WTC11 (cell line): ENCODE results near the gene MAU2. TPM values are rescaled to one million over a fixed set of nuclear protein-coding genes. Genes with fewer than 3 reads are reported as not detected.

Experiments used
- ATAC-seq: fragments of 200-7000 bp; cut with Tn5 transposase; 2 replicates; pipeline ENCODE4 v1.10.0; 2021; ENCODE audit warnings: mild to moderate bottlenecking, moderate library complexity
- CTCF ChIA-PET: fragments of 300-600 bp; sonication (Branson Sonifier 250); formaldehyde crosslinking; loops from one replicate; lab custom pipeline; 2021; ENCODE audit warnings: antibody characterized with exemption; lab: Charles Lee
- POLR2A ChIA-PET: fragments of 350-600 bp; sonication (Branson Sonifier 250); formaldehyde crosslinking; loops from one replicate; lab custom pipeline; 2021; ENCODE audit warnings: antibody characterized with exemption; lab: Charles Lee
- DNase-seq: peaks from one replicate; pipeline ENCODE4 v3.0.0; 2021; ENCODE audit warnings: low spot score
- H3K27ac Mint-ChIP-seq: 2 replicates; pipeline ENCODE4 v1.8.0; 2021; ENCODE audit warnings: mixed read lengths
- H3K27me3 Mint-ChIP-seq: 2 replicates; pipeline ENCODE4 v1.8.0; 2021; ENCODE audit warnings: low read depth, mild to moderate bottlenecking, moderate library complexity, mixed read lengths
- H3K36me3 Mint-ChIP-seq: 2 replicates; pipeline ENCODE4 v1.8.0; 2021; ENCODE audit warnings: mixed read lengths
- H3K4me1 Mint-ChIP-seq: 2 replicates; pipeline ENCODE4 v1.8.0; 2022; ENCODE audit warnings: mixed read lengths
- H3K4me3 Mint-ChIP-seq: 2 replicates; pipeline ENCODE4 v1.8.0; 2021; ENCODE audit warnings: mild to moderate bottlenecking, moderate library complexity, mixed read lengths
- H3K9me3 Mint-ChIP-seq: 2 replicates; pipeline ENCODE4 v1.8.0; 2021; ENCODE audit warnings: mixed read lengths
- ARID4B ChIP-seq: sonication (generic); formaldehyde crosslinking; IDR thresholded peaks from 2 replicates; pipeline ENCODE4 v1.8.0; 2023; ENCODE audit warnings: missing genetic modification reagents, mild to moderate bottlenecking, borderline replicate concordance
- FOXP1 ChIP-seq: sonication (generic); formaldehyde crosslinking; IDR thresholded peaks from 2 replicates; pipeline ENCODE4 v1.8.0; 2022; ENCODE audit warnings: missing genetic modification reagents, mild to moderate bottlenecking, moderate library complexity, borderline replicate concordance
- JAZF1 ChIP-seq: fragments of 250-450 bp; sonication (Bioruptor Pico); IDR thresholded peaks from 2 replicates; pipeline ENCODE4 v1.9.0; 2021; ENCODE audit warnings: moderate library complexity, mild to moderate bottlenecking, inconsistent platforms
- JUN ChIP-seq: sonication (generic); formaldehyde crosslinking; IDR thresholded peaks from 2 replicates; pipeline ENCODE4 v1.8.0; 2023; ENCODE audit warnings: mild to moderate bottlenecking, missing genetic modification reagents
- KAT7 ChIP-seq: sonication (generic); formaldehyde crosslinking; IDR thresholded peaks from 2 replicates; pipeline ENCODE4 v1.8.1; 2023; ENCODE audit warnings: missing genetic modification reagents, mild to moderate bottlenecking, borderline replicate concordance
- MYBL2 ChIP-seq: sonication (generic); formaldehyde crosslinking; IDR thresholded peaks from 2 replicates; pipeline ENCODE4 v1.8.1; 2023; ENCODE audit warnings: mild to moderate bottlenecking, moderate library complexity, missing genetic modification reagents
- NFYB ChIP-seq: sonication (generic); formaldehyde crosslinking; conservative IDR thresholded peaks from 2 replicates; pipeline ENCODE4 v1.8.0; 2022; ENCODE audit warnings: low read depth, missing genetic modification reagents
- PRDM15 ChIP-seq: sonication (generic); formaldehyde crosslinking; IDR thresholded peaks from 2 replicates; pipeline ENCODE4 v1.8.0; 2022; ENCODE audit warnings: missing genetic modification reagents
- SMAD4 ChIP-seq: sonication (generic); formaldehyde crosslinking; IDR thresholded peaks from 2 replicates; pipeline ENCODE4 v1.8.0; 2022; ENCODE audit warnings: mild to moderate bottlenecking, missing genetic modification reagents
- TCF7 ChIP-seq: sonication (generic); formaldehyde crosslinking; IDR thresholded peaks from 2 replicates; pipeline ENCODE4 v1.8.0; 2022; ENCODE audit warnings: mild to moderate bottlenecking, low read depth, missing genetic modification reagents, moderate library complexity
- ZNF219 ChIP-seq: sonication (generic); formaldehyde crosslinking; IDR thresholded peaks from 2 replicates; pipeline ENCODE4 v1.8.0; 2023; ENCODE audit warnings: missing genetic modification reagents, mild to moderate bottlenecking, borderline replicate concordance
- ZNF396 ChIP-seq: fragments of 250-450 bp; sonication (Bioruptor Pico); IDR thresholded peaks from 2 replicates; pipeline ENCODE4 v1.8.0; 2021; ENCODE audit warnings: mild to moderate bottlenecking, moderate library complexity, borderline replicate concordance
- ZNF512 ChIP-seq: sonication (generic); formaldehyde crosslinking; IDR thresholded peaks from 2 replicates; pipeline ENCODE4 v1.8.1; 2022; ENCODE audit warnings: missing genetic modification reagents, borderline replicate concordance
- total RNA-seq: library from RNA; stranded (reverse); gene quantifications from 3 replicates; pipeline ENCODE4 v1.2.3, GENCODE V29; 2021
- TF ChIP-seq, protein P1 (sequence below): sonication (generic); formaldehyde crosslinking; conservative IDR thresholded peaks from 2 replicates; pipeline ENCODE4 v1.8.1; 2022; ENCODE audit warnings: mild to moderate bottlenecking, missing genetic modification reagents
- TF ChIP-seq, protein P2 (sequence below): fragments of 200-600 bp; IDR thresholded peaks from 2 replicates; pipeline ENCODE4 v1.8.0; 2022; ENCODE audit warnings: antibody characterized with exemption
- TF ChIP-seq, protein P3 (sequence below): fragments of 250-450 bp; sonication (Bioruptor Pico); IDR thresholded peaks from 2 replicates; pipeline ENCODE4 v1.9.0; 2021; ENCODE audit warnings: mild to moderate bottlenecking

MAU2 gene
- total RNA-seq, 1 experiment from 2014 or later: 56.8 TPM

DNA sequence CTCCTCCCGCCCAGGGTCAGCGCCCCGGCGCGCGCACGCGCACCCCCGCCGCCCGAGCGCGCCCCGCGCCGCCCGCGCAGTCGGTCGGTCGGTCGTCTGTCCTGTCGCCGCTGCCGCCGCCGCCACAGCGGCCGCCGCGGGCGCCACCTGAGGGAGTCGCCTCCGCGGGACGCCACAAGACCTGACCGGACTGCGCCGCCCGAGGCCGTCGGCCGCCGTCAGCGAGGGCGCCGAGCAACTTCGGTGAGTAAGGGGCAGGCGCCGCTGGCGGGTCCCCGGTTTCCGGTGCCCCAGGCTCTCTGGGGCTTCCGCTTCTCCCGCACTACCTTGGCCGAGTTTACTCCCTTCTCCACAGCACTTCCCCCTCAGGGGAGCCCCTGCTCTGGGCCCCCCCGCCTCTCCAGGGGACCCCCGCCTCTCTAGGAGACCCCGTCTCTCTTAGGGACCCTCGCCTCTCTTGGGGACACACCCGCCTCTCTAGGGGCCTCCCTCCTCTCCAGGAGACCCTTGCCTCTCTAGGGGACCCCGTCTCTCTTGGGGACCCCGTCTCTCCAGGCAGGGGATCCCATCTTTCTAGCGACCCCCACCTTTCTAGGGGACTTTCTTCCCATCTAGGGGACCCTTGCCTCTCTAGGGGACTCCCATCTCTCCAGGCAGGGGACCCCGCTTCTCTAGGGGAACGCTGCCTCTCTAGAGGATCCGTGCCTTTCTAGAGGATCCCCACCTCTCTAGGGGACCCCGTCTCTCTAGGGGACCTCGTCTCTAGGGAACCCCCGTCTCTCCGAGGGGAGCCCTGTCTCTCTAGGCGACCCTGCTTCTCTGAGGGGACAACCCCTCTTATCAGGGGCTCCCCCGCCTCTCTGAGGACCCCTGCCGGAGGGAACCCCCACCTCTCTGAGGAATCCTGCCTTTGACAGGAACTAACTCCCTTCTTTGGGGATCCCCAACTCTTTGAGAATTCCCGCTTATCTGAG is 65.6 kb downstream of the MAU2 start:
- TF ChIP-seq ARID4B (0 out of 2 replicates have a peak, but pooled peaks have one; percentile 5), KAT7 (0 out of 2 replicates have a peak, but pooled peaks have one; percentile 59), JAZF1 (CRISPR knock-in tag) (no peak), FOXP1 (CRISPR knock-in tag) (0 out of 2 replicates have a peak, but pooled peaks have one; percentile 56), ZNF219 (0 out of 2 replicates have a peak, but pooled peaks have one; percentile 26), MYBL2 (CRISPR knock-in tag) (peak; percentile 34; the same call in 1 of the 2 replicates), JUN (0 out of 2 replicates have a peak, but pooled peaks have one; percentile 32)
- TF ChIP-seq, protein P1, sequence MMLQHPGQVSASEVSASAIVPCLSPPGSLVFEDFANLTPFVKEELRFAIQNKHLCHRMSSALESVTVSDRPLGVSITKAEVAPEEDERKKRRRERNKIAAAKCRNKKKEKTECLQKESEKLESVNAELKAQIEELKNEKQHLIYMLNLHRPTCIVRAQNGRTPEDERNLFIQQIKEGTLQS (CRISPR knock-in tag): no peak
- TF ChIP-seq, protein P2, sequence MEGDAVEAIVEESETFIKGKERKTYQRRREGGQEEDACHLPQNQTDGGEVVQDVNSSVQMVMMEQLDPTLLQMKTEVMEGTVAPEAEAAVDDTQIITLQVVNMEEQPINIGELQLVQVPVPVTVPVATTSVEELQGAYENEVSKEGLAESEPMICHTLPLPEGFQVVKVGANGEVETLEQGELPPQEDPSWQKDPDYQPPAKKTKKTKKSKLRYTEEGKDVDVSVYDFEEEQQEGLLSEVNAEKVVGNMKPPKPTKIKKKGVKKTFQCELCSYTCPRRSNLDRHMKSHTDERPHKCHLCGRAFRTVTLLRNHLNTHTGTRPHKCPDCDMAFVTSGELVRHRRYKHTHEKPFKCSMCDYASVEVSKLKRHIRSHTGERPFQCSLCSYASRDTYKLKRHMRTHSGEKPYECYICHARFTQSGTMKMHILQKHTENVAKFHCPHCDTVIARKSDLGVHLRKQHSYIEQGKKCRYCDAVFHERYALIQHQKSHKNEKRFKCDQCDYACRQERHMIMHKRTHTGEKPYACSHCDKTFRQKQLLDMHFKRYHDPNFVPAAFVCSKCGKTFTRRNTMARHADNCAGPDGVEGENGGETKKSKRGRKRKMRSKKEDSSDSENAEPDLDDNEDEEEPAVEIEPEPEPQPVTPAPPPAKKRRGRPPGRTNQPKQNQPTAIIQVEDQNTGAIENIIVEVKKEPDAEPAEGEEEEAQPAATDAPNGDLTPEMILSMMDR: no peak
- TF ChIP-seq, protein P3, sequence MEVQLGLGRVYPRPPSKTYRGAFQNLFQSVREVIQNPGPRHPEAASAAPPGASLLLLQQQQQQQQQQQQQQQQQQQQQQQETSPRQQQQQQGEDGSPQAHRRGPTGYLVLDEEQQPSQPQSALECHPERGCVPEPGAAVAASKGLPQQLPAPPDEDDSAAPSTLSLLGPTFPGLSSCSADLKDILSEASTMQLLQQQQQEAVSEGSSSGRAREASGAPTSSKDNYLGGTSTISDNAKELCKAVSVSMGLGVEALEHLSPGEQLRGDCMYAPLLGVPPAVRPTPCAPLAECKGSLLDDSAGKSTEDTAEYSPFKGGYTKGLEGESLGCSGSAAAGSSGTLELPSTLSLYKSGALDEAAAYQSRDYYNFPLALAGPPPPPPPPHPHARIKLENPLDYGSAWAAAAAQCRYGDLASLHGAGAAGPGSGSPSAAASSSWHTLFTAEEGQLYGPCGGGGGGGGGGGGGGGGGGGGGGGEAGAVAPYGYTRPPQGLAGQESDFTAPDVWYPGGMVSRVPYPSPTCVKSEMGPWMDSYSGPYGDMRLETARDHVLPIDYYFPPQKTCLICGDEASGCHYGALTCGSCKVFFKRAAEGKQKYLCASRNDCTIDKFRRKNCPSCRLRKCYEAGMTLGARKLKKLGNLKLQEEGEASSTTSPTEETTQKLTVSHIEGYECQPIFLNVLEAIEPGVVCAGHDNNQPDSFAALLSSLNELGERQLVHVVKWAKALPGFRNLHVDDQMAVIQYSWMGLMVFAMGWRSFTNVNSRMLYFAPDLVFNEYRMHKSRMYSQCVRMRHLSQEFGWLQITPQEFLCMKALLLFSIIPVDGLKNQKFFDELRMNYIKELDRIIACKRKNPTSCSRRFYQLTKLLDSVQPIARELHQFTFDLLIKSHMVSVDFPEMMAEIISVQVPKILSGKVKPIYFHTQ (CRISPR knock-in tag): no peak
- TF ChIP-seq, all 79 proteins: peak for 6
- no peaks in the 10 kb centered on the region for H3K9me3 Mint-ChIP-seq

DNA sequence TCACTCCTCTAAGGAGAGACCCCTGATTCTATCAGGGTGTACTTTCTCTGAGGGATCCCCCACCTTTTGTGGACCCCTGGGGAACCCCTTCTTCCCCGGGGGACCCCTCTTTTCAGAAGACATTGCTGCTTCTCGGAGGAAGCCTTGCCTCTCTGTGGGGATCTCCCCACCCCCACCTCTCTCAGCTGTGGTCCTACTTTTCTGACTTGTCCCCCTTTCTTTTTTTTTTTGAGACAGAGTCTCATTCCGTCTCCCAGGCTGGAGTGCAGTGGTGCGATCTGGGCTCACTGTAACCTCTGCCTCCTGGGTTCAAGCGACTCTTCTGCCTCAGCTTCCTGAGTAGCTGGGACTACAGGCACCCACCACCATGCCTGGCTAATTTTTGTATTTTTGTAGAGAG is 66.5 kb downstream of the MAU2 start:
- POLR2A ChIA-PET: no interaction called here
- Mint-ChIP-seq H3K9me3 (no peaks in the 10 kb centered on the region), H3K36me3 (0 out of 2 replicates have a peak, but pooled peaks cover 3% of the 10 kb centered on the region), H3K27ac (no peak overlapping the region), H3K4me3 (peak overlapping the region; percentile 83), H3K27me3 (peaks cover 9% of the 10 kb centered on the region), H3K4me1 (peaks cover 37% of the 10 kb centered on the region)
- CTCF ChIA-PET: interaction anchor here (0.6 to 0.7 kb wide), 2 partner anchors 95 to 282 kb away, joined by 3 read pairs; no protein-coding TSS in a partner anchor
- ATAC-seq: no peak
- no peak for DNase-seq
- TF ChIP-seq ZNF512 (CRISPR knock-in tag): no peak
- TF ChIP-seq PRDM15 (CRISPR knock-in tag): no peak
- no peak for TF ChIP-seq NFYB (CRISPR knock-in tag)
- TF ChIP-seq ZNF396 (CRISPR knock-in tag): no peak
- no peak for TF ChIP-seq SMAD4
- TF ChIP-seq TCF7 (CRISPR knock-in tag): no peak

More for the DNA sequence above, 65.6 kb downstream of the MAU2 start:
- peaks cover 37% of the 10 kb centered on the region for H3K4me1 Mint-ChIP-seq
- CTCF ChIA-PET: interaction anchor here (1.0 to 1.9 kb wide), 8 partner anchors 13 to 257 kb away, joined by 3 to 16 read pairs (median 6); partner anchors contain the start of genes GATAD2A and GMIP
- peak; percentile 1; the same call in 1 of the 2 replicates for ATAC-seq
- POLR2A ChIA-PET: interaction anchor here (0.7 to 1.5 kb wide), 4 partner anchors 8 to 104 kb away, joined by 3 to 9 read pairs (median 4); partner anchors contain the start of gene GATAD2A
- DNase-seq: peak; percentile 57
- H3K27ac Mint-ChIP-seq: peak overlapping the region; percentile 49
- H3K4me3 Mint-ChIP-seq: peak overlapping the region; percentile 83
- H3K27me3 Mint-ChIP-seq: peaks cover 9% of the 10 kb centered on the region
- H3K36me3 Mint-ChIP-seq: 0 out of 2 replicates have a peak, but pooled peaks cover 3% of the 10 kb centered on the region
